ENCODE data around the gene BTBD10. TPM values are rescaled to one million over a fixed set of nuclear protein-coding genes. Genes with fewer than 3 reads are reported as not detected.

Gene BTBD10
- total RNA-seq = 41.3 and 51.8 TPM in 2 replicates

DNA sequence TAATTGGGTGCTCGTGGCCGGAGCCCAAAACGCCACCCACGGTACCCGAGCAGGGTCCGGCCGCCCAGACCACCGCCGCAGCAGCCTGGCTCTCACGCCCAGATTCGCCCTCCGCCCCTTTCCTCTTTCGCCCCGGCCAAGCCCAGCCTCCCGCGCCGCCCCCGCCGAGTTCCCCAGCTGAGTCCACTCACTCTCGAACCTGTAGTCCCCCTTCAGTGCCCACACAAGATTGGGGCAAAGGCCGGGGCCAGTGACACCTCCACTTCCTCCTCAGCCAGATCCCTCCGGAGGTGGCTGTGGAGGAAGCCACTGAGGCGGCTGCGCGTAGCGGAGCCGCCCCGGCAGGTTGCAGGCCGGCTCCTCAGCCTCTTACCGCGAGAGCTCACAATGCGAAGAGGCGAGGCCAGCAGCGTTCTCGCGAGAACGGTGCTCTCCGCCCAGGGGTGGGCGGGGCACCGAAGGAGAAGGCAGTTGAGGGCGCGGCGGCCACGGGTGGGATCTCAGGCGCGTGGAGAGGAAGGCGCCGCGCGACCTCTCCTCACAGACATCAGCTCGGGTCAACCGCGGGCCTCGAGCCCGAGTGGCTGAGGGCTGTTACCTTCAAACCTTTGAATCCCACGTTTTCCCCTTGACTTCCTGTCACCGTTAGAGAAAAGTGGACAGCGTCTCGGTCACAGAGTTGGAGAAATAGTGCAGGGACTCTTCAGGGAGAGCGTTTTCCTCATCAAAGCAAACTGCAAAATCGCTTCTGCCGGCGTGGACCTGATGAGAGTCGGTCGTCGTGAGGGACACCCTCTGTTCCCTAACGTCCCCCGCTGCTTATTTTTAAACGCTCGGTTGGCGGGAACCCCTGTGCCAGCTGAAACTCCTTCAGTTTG lies at the start of gene BTBD10:
TSS of gene BTBD10 (minus strand) at position 322 of the 878 bp plus-strand sequence. CDS start 18,098 bp downstream, outside the sequence.

DNA sequence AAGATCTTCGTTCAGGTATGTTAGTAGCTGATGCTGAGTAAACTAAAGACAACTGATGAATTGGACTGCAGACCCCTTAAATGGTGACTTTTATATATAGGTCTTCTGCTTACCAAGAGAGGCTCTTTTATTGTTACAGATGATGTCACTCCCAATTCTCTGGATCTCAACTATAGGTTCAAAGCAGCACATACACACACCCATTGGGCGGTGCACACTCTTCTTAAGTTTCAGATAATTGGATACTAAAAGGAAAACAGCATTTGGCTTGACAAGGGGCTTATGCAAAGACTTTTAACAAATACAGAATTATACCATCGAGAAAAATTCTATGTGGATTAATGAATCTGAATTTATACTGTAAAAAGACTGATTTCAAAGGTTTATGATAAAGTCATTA lies 32.9 kb upstream of the BTBD10 start, which contains the start of gene PTH:
TSS of gene PTH (minus strand) at position 69 of the 400 bp plus-strand sequence. CDS start 3,142 bp downstream, outside the sequence.

Other genes with a start within 250 kb of the BTBD10 start
- gene BMAL1, start 185.4 kb downstream of the BTBD10 start, total RNA-seq = 9.1 and 9.8 TPM in 2 replicates
- not detected in 2 replicates for gene PTH, start 32.8 kb upstream of the BTBD10 start, total RNA-seq
- gene FAR1, start 205.4 kb upstream of the BTBD10 start, total RNA-seq = 65.8 and 75.9 TPM in 2 replicates

Measured in articular chondrocyte of knee joint (primary cell).